GM23248 (cell line): ENCODE data around the gene MAN1C1. TPM values are rescaled to one million over a fixed set of nuclear protein-coding genes. Genes with fewer than 3 reads are reported as not detected.

ENCODE experiments used
- DNase-seq: peaks from one replicate; pipeline ENCODE4 v3.0.0-alpha.2; 2015
- H2AFZ ChIP-seq: fragments of 200-600 bp; sonication (generic); 2 replicates; pipeline ENCODE4 v1.6.1; 2016; ENCODE audit warnings: antibody characterized with exemption
- H3F3A ChIP-seq: fragments of 200-600 bp; sonication (generic); 2 replicates; pipeline ENCODE4 v1.6.1; 2016; ENCODE audit warnings: mild to moderate bottlenecking, antibody characterized with exemption, mixed run types; ENCODE audit not compliant: insufficient read depth
- H3K27ac ChIP-seq: fragments of 200-600 bp; sonication (generic); 2 replicates; pipeline ENCODE4 v1.5.1; 2016; ENCODE audit warnings: mild to moderate bottlenecking
- H3K27me3 ChIP-seq: fragments of 200-600 bp; sonication (generic); replicated peaks from 2 replicates; pipeline ENCODE4 v1.6.1; 2016; ENCODE audit warnings: mild to moderate bottlenecking; ENCODE audit not compliant: insufficient read depth
- H3K36me3 ChIP-seq: fragments of 200-600 bp; sonication (generic); 2 replicates; pipeline ENCODE4 v1.6.1; 2016; ENCODE audit warnings: low read depth, mild to moderate bottlenecking
- H3K4me1 ChIP-seq: fragments of 200-600 bp; sonication (generic); 2 replicates; pipeline ENCODE4 v1.6.1; 2016; ENCODE audit warnings: mild to moderate bottlenecking; ENCODE audit not compliant: insufficient read depth
- H3K4me2 ChIP-seq: fragments of 200-600 bp; sonication (generic); one replicate; pipeline ENCODE4 v1.6.1; 2016; ENCODE audit warnings: mild to moderate bottlenecking; ENCODE audit not compliant: unreplicated experiment
- H3K4me3 ChIP-seq: fragments of 200-600 bp; sonication (generic); 2 replicates; pipeline ENCODE4 v1.5.1; 2016; ENCODE audit warnings: mild to moderate bottlenecking
- H3K79me2 ChIP-seq: fragments of 200-600 bp; sonication (generic); 2 replicates; pipeline ENCODE4 v1.6.1; 2016; ENCODE audit warnings: mild to moderate bottlenecking; ENCODE audit not compliant: insufficient read depth
- H3K9ac ChIP-seq: fragments of 200-600 bp; sonication (generic); 2 replicates; pipeline ENCODE4 v1.6.1; 2016; ENCODE audit warnings: mild to moderate bottlenecking
- H3K9me2 ChIP-seq: fragments of 200-600 bp; sonication (generic); 2 replicates; pipeline ENCODE4 v1.6.1; 2016; ENCODE audit warnings: mixed run types, mild to moderate bottlenecking, moderate library complexity; ENCODE audit not compliant: insufficient read depth
- H3K9me3 ChIP-seq: fragments of 200-600 bp; sonication (generic); one replicate; pipeline ENCODE4 v1.6.1; 2017; ENCODE audit warnings: low read depth
- H4K20me1 ChIP-seq: fragments of 200-600 bp; sonication (generic); 2 replicates; pipeline ENCODE4 v1.6.0; 2016; ENCODE audit not compliant: insufficient read depth
- EZH2 ChIP-seq: fragments of 200-600 bp; sonication (generic); IDR thresholded peaks from 2 replicates; pipeline ENCODE4 v1.6.1; 2018; ENCODE audit warnings: antibody characterized with exemption, mild to moderate bottlenecking; ENCODE audit not compliant: insufficient read depth, poor library complexity, severe bottlenecking
- EZH2phosphoT487 ChIP-seq: fragments of 200-600 bp; sonication (generic); IDR thresholded peaks from 2 replicates; pipeline ENCODE4 v1.6.1; 2018; ENCODE audit warnings: antibody characterized with exemption, moderate library complexity, mild to moderate bottlenecking, low read depth; ENCODE audit not compliant: insufficient read depth
- WGBS, 2 experiments: methylation state at CpG; one replicate each; pipeline ENCODE4 v1.1.6; 2015 to 2017; ENCODE audit warnings: low lambda C conversion rate in 2 of 2, low coverage in 1 of 2; ENCODE audit errors: missing lambda C conversion rate in 2 of 2; 5-methylcytosine and 5-hydroxymethylcytosine counted together
- in situ Hi-C: fragments of 300-500 bp; cut with MboI; formaldehyde crosslinking; loops from 2 replicates; pipeline ENCODE4 v1.15.0; 2020
- polyA plus RNA-seq: library from polyadenylated mRNA; unstranded; fragments of >200 nt; fragmentation: Nextera tagmentation; extraction: Ambion mirVana; gene quantifications from 2 replicates; pipeline ENCODE4 v1.2.1, GENCODE V29; 2016
- total RNA-seq: library from RNA; depleted of rRNA; stranded (reverse); fragments of >200 nt; shearing (Covaris generic); gene quantifications from 2 replicates; pipeline ENCODE4 v1.2.3, GENCODE V29; 2014

MAN1C1 gene
- total and polyA plus RNA-seq, 2 experiments from 2014 or later = 0.29 to 1.1 TPM

GRCh38 chr1:25779388-25779787 lies 162.8 kb downstream of the MAN1C1 start:
- H3K4me1 ChIP-seq = no peaks in the 10 kb centered on the region
- no peak for TF ChIP-seq EZH2phosphoT487
- TF ChIP-seq EZH2 = no peak
- H3K9me2 ChIP-seq = no peaks in the 10 kb centered on the region
- in situ Hi-C loops = no loop called here
- 94 to 96% methylated on average over 8 of the region's 8 CpGs for WGBS, 2 experiments
- H3K27me3 ChIP-seq = no peaks in the 10 kb centered on the region
- no peaks in the 10 kb centered on the region for H4K20me1 ChIP-seq
- no peaks in the 10 kb centered on the region for H3F3A ChIP-seq
- H3K36me3 ChIP-seq = no peaks in the 10 kb centered on the region
- H2AFZ ChIP-seq = no peak overlapping the region
- no peak for DNase-seq
- no peaks in the 10 kb centered on the region for H3K79me2 ChIP-seq
- no peaks in the 10 kb centered on the region for H3K9me3 ChIP-seq
- H3K4me3 ChIP-seq = no peak overlapping the region
- H3K4me2 ChIP-seq = no peak overlapping the region
- H3K9ac ChIP-seq = no peak overlapping the region
- H3K27ac ChIP-seq = no peak overlapping the region

- in situ Hi-C loops = no loop called here
- TF ChIP-seq EZH2 (no peak), EZH2phosphoT487 (no peak)
- H3F3A ChIP-seq = no peaks in the 10 kb centered on the region
- no peaks in the 10 kb centered on the region for H3K79me2 ChIP-seq
- H2AFZ ChIP-seq = no peak overlapping the region
- no peaks in the 10 kb centered on the region for H3K27me3 ChIP-seq
- no peak overlapping the region for H3K27ac ChIP-seq
- DNase-seq = no peak
- no peaks in the 10 kb centered on the region for H4K20me1 ChIP-seq
- no peak overlapping the region for H3K9ac ChIP-seq
- H3K9me2 ChIP-seq = no peaks in the 10 kb centered on the region
- no peaks in the 10 kb centered on the region for H3K4me1 ChIP-seq
- WGBS, 2 experiments = 85 to 87% methylated on average over 4 of the region's 4 CpGs
- no peaks in the 10 kb centered on the region for H3K9me3 ChIP-seq
- no peak overlapping the region for H3K4me2 ChIP-seq
- no peak overlapping the region for H3K4me3 ChIP-seq
- no peaks in the 10 kb centered on the region for H3K36me3 ChIP-seq
These were observed 163.3 kb downstream of the MAN1C1 start for GRCh38 chr1:25779894-25780293.

GRCh38 chr1:25780318-25781129 lies 163.9 kb downstream of the MAN1C1 start:
- H3F3A ChIP-seq = no peaks in the 10 kb centered on the region
- WGBS, 2 experiments = 90 to 95% methylated on average over 14 of the region's 14 CpGs
- in situ Hi-C loops = no loop called here
- no peaks in the 10 kb centered on the region for H4K20me1 ChIP-seq
- H3K4me3 ChIP-seq = no peak overlapping the region
- DNase-seq = no peak
- no peaks in the 10 kb centered on the region for H3K9me3 ChIP-seq
- H3K79me2 ChIP-seq = no peaks in the 10 kb centered on the region
- no peak overlapping the region for H3K4me2 ChIP-seq
- no peaks in the 10 kb centered on the region for H3K36me3 ChIP-seq
- H3K9me2 ChIP-seq = no peaks in the 10 kb centered on the region
- no peaks in the 10 kb centered on the region for H3K4me1 ChIP-seq
- no peak overlapping the region for H3K27ac ChIP-seq
- TF ChIP-seq EZH2phosphoT487 = no peak
- TF ChIP-seq EZH2 = no peak
- no peaks in the 10 kb centered on the region for H3K27me3 ChIP-seq
- H2AFZ ChIP-seq = no peak overlapping the region
- no peak overlapping the region for H3K9ac ChIP-seq

- no peaks in the 10 kb centered on the region for H3K36me3 ChIP-seq
- H4K20me1 ChIP-seq = no peaks in the 10 kb centered on the region
- no peak overlapping the region for H2AFZ ChIP-seq
- no peaks in the 10 kb centered on the region for H3K79me2 ChIP-seq
- 86 to 95% methylated on average over 3 of the region's 3 CpGs for WGBS, 2 experiments
- H3K9me3 ChIP-seq = no peaks in the 10 kb centered on the region
- H3F3A ChIP-seq = no peaks in the 10 kb centered on the region
- TF ChIP-seq EZH2phosphoT487 = no peak
- TF ChIP-seq EZH2 = no peak
- in situ Hi-C loops = no loop called here
- H3K9ac ChIP-seq = no peak overlapping the region
- H3K27me3 ChIP-seq = no peaks in the 10 kb centered on the region
- no peak overlapping the region for H3K4me3 ChIP-seq
- DNase-seq = no peak
- no peak overlapping the region for H3K4me2 ChIP-seq
- no peak overlapping the region for H3K27ac ChIP-seq
- H3K9me2 ChIP-seq = no peaks in the 10 kb centered on the region
- no peaks in the 10 kb centered on the region for H3K4me1 ChIP-seq
These were observed 164.5 kb downstream of the MAN1C1 start for GRCh38 chr1:25781130-25781433.
